Activated CD8-positive, alpha-beta T cell treated with anti-CD3 and anti-CD28 coated beads, Interleukin-2, amount 10 ng/mL, durations not matched to agents 7 days and 5 days (primary cell): ENCODE measurements around the gene SRSF2. TPM values are rescaled to one million over a fixed set of nuclear protein-coding genes. Genes with fewer than 3 reads are reported as not detected.
"Not testable (repeated sequence)": the region's sequence is repeated elsewhere in the genome, so short reads cannot be mapped to it uniquely, and the experiment has no call there.

Experiments used
- ATAC-seq: fragments of 150-1000 bp; cut with Tn5 transposase; one replicate; pipeline ENCODE4 v1.10.0; 2021; ENCODE audit warnings: moderate library complexity
- CTCF ChIA-PET: fragments of 350-600 bp; sonication (Branson Sonifier 250); formaldehyde crosslinking; loops from one replicate; lab custom pipeline; 2021; ENCODE audit warnings: antibody characterized with exemption; lab: Charles Lee
- POLR2A ChIA-PET: fragments of 350-600 bp; sonication (Branson Sonifier 250); formaldehyde crosslinking; loops from one replicate; lab custom pipeline; 2021; ENCODE audit warnings: antibody characterized with exemption; lab: Charles Lee
- DNase-seq: peaks from one replicate; pipeline ENCODE4 v3.0.0-alpha.2; 2020
- H3K27ac Mint-ChIP-seq: one replicate; pipeline ENCODE4 v1.8.0; 2021; ENCODE audit warnings: mild to moderate bottlenecking, mixed read lengths
- H3K27me3 Mint-ChIP-seq: one replicate; pipeline ENCODE4 v1.8.0; 2021; ENCODE audit warnings: low read depth, mixed read lengths
- H3K36me3 Mint-ChIP-seq: one replicate; pipeline ENCODE4 v1.8.0; 2021; ENCODE audit warnings: low read depth, mixed read lengths
- H3K4me1 Mint-ChIP-seq: one replicate; pipeline ENCODE4 v1.8.0; 2021; ENCODE audit warnings: low read depth, mixed read lengths
- H3K4me3 Mint-ChIP-seq: one replicate; pipeline ENCODE4 v1.8.0; 2021; ENCODE audit warnings: mild to moderate bottlenecking, mixed read lengths
- H3K9me3 Mint-ChIP-seq: one replicate; pipeline ENCODE4 v1.8.0; 2022; ENCODE audit warnings: mixed read lengths; ENCODE audit not compliant: insufficient read depth
- total RNA-seq, 2 experiments: library from RNA; stranded (reverse); gene quantifications; one replicate each; pipeline ENCODE4 v1.2.3, GENCODE V29; 2021

Gene SRSF2
- total RNA-seq, 2 experiments from 2014 or later: 420 to 444 TPM

DNA sequence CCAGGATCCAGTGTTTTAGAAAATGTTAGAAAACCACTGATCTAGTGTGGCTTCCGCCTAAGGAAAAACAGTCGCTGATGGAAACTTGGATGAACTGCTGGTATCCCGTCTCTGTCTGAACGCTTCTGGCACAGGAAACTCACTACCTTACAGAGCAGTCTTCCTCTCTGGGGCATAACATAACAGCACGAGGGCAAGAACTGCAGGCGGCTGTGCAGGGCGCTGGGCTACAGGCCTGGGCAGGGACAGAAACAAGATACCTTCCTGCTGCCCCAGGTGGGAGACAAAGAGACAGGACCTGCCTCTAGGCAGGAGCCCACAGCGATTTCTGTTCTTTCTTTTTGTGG is 36.9 kb downstream of the SRSF2 start:
- Mint-ChIP-seq H3K27me3 (no peaks in the 10 kb centered on the region), H3K36me3 (no peaks in the 10 kb centered on the region), H3K9me3 (no peaks in the 10 kb centered on the region), H3K27ac (peak overlapping the region; percentile 72), H3K4me3 (no peak overlapping the region), H3K4me1 (peaks cover 27% of the 10 kb centered on the region)
- ATAC-seq: peak; percentile 18
- ChIA-PET POLR2A (no interaction called here), CTCF (no interaction called here)
- no peak for DNase-seq

DNA sequence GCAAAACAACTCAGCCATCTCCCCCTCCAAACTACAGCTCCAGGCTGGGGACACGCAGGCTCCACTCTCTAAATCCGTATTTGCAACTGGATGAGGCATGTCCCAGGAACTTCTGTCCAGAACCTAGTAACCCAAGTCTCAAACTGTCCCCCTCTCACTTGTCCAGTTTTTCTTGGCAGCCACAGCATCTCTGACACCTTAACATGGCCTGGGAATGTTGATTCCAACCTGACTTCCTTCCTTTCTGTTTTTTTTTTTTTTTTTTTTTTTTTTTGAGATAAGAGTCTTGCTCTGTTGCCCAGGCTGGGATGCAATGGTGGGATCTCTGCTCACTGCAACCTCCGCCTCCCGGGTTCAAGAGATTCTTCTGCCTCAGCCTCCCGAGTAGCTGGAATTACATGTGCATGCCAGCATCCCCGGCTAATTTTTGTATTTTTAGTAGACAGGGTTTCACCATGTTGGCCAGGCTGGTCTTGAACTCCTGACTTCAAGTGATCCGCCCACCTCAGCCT is 38.6 kb downstream of the SRSF2 start:
- H3K27ac Mint-ChIP-seq, H3K27me3 Mint-ChIP-seq, POLR2A ChIA-PET, H3K4me3 Mint-ChIP-seq, H3K36me3 Mint-ChIP-seq, H3K9me3 Mint-ChIP-seq, ATAC-seq, DNase-seq: not testable (repeated sequence)
- CTCF ChIA-PET: interaction anchor here (1.0 to 1.5 kb wide), 2 partner anchors 15 to 17 kb away, joined by 3 read pairs; no protein-coding TSS in a partner anchor
- peaks cover 29% of the 10 kb centered on the region for H3K4me1 Mint-ChIP-seq

DNA sequence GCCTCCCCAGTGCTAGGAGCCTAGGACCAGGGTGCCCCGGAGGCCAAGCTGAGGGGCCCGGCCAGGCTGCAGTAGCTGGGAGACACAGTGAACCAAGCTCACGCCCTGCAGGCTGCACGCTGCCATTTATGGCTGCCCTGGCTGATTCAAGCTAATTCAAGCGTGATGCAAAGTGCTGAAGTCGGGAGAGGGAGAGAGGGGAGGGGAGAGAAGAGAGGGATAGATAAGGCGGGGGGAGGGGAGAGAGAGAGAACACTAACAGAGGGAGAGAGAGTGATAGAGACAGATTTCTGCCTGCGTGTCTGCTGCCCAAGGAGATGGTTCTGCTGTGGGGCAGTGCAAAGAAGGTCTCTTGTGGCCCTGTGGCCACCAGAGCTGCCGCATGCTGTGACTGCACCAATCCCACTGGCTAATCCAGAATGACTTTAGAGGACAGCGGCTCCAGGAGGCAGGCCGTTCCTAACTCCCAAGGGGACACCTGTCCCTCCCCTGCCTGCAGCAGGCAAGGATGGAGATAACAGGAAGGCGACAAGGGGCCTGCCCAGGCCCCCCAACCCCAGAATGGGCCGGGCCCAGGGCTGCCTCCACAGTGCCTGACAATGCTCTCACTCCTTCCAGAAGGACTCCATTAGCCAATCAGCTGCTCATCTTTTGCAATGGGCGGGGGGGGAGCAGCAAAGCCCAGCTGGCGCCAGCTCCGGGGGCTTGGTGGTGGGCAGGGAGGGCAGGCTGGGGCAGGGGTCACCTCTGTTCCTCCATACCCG is 39.2 kb downstream of the SRSF2 start:
- ChIA-PET CTCF (interaction anchor here (1.0 to 1.9 kb wide), 3 partner anchors 15 to 75 kb away, joined by 3 to 6 read pairs (median 3); no protein-coding TSS in a partner anchor), POLR2A (interaction anchor here (1.3 kb wide), 1 partner anchor 19 kb away, joined by 3 read pairs; no protein-coding TSS in a partner anchor)
- no peak overlapping the region for H3K4me3 Mint-ChIP-seq
- H3K27ac Mint-ChIP-seq: no peak overlapping the region
- ATAC-seq (no peak), DNase-seq (no peak)
- H3K27me3 Mint-ChIP-seq: no peaks in the 10 kb centered on the region
- no peaks in the 10 kb centered on the region for H3K36me3 Mint-ChIP-seq
- no peaks in the 10 kb centered on the region for H3K9me3 Mint-ChIP-seq
- H3K4me1 Mint-ChIP-seq: peaks cover 29% of the 10 kb centered on the region

GRCh38 chr17:76696763-76697701 is 40.1 kb downstream of the SRSF2 start:
- H3K27me3 Mint-ChIP-seq: no peaks in the 10 kb centered on the region
- POLR2A ChIA-PET: interaction anchor here (0.7 to 1.3 kb wide), 2 partner anchors 20 to 363 kb away, joined by 3 read pairs; no protein-coding TSS in a partner anchor

DNA sequence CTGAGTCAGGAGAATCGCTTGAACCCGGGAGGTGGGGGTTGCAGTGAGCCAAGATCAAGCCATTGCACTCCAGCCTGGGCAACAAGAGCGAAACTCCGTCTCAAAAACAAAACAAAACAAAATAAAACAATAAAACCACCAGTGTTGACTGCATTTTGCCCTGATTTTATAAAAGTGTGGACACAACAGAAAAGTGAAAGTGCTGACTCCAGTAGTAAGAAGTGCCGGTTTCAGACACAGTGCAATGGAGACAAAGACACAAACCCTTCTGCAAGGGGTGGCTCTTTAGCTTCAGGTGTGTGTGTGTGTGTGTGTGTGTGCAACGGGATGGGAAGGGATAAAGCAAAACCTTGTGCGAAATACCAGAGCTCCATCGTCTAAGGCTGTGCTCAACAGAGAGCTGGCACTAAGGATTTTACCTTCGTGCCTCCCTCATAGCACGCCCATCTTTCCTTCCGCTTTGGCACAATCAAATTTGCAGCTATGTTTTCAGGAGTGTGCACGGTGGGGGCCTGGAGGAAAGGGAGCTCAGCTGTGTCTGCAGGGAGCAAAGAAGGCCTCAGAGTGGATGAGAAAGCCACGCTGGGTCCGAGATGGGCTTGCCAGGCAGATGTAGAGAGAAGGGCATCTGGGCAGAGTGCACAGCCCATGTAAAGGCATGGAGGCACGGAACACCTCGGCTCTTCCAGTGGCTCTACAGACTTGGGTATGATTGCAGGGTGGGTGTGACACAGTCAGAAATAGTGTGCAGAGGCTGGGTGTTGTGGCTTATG is 41.9 kb downstream of the SRSF2 start:
- H3K9me3 Mint-ChIP-seq: no peaks in the 10 kb centered on the region
- no peak overlapping the region for H3K4me3 Mint-ChIP-seq
- H3K36me3 Mint-ChIP-seq: no peaks in the 10 kb centered on the region
- CTCF ChIA-PET: interaction anchor here (0.6 to 3.8 kb wide), 4 partner anchors 14 to 396 kb away, joined by 3 to 22 read pairs (median 4); no protein-coding TSS in a partner anchor
- peaks cover 24% of the 10 kb centered on the region for H3K4me1 Mint-ChIP-seq
- H3K27ac Mint-ChIP-seq: no peak overlapping the region
- H3K27me3 Mint-ChIP-seq: no peaks in the 10 kb centered on the region
- POLR2A ChIA-PET: interaction anchor here (1.0 kb wide), 1 partner anchor 23 kb away, joined by 3 read pairs; no protein-coding TSS in a partner anchor
- no peak for ATAC-seq
- DNase-seq: no peak

More at GRCh38 chr17:76696763-76697701, 40.1 kb downstream of the SRSF2 start:
- ATAC-seq (no peak), DNase-seq (no peak)
- CTCF ChIA-PET: interaction anchor here (1.9 to 3.8 kb wide), 2 partner anchors 15 to 74 kb away, joined by 6 to 22 read pairs; no protein-coding TSS in a partner anchor
- Mint-ChIP-seq H3K27ac (no peak overlapping the region), H3K36me3 (no peaks in the 10 kb centered on the region), H3K4me1 (peaks cover 27% of the 10 kb centered on the region), H3K9me3 (no peaks in the 10 kb centered on the region), H3K4me3 (no peak overlapping the region)

GRCh38 chr17:76691379-76692191 is 45.5 kb downstream of the SRSF2 start:
- Mint-ChIP-seq H3K27ac (no peak overlapping the region), H3K9me3 (no peaks in the 10 kb centered on the region), H3K4me1 (peaks cover 15% of the 10 kb centered on the region), H3K4me3 (no peak overlapping the region), H3K36me3 (no peaks in the 10 kb centered on the region), H3K27me3 (peaks cover 2% of the 10 kb centered on the region)
- DNase-seq (no peak), ATAC-seq (no peak)
- POLR2A ChIA-PET: interaction anchor here (0.5 kb wide), 1 partner anchor 14 kb away, joined by 3 read pairs; no protein-coding TSS in a partner anchor
- CTCF ChIA-PET: interaction anchor here (4.0 kb wide), 1 partner anchor 10 kb away, joined by 23 read pairs; no protein-coding TSS in a partner anchor

GRCh38 chr17:76690596-76691280 is 46.4 kb downstream of the SRSF2 start:
- Mint-ChIP-seq H3K27me3 (peaks cover 2% of the 10 kb centered on the region), H3K36me3 (no peaks in the 10 kb centered on the region), H3K27ac (no peak overlapping the region), H3K4me3 (no peak overlapping the region), H3K4me1 (peaks cover 7% of the 10 kb centered on the region), H3K9me3 (no peaks in the 10 kb centered on the region)
- ChIA-PET CTCF (interaction anchor here (4.0 kb wide), 1 partner anchor 9 kb away, joined by 23 read pairs; no protein-coding TSS in a partner anchor), POLR2A (interaction anchor here (0.5 to 0.9 kb wide), 2 partner anchors 15 to 35 kb away, joined by 3 read pairs; partner anchors contain the start of genes JMJD6 and METTL23)
- ATAC-seq: no peak
- DNase-seq: no peak

GRCh38 chr17:76689859-76690258 is 47.3 kb downstream of the SRSF2 start:
- ATAC-seq (no peak), DNase-seq (no peak)
- H3K27me3 Mint-ChIP-seq: peaks cover 2% of the 10 kb centered on the region
- H3K4me3 Mint-ChIP-seq: no peak overlapping the region
- no peak overlapping the region for H3K27ac Mint-ChIP-seq
- POLR2A ChIA-PET: no interaction called here
- H3K4me1 Mint-ChIP-seq: no peaks in the 10 kb centered on the region
- H3K36me3 Mint-ChIP-seq: no peaks in the 10 kb centered on the region
- CTCF ChIA-PET: interaction anchor here (4.0 kb wide), 1 partner anchor 8 kb away, joined by 23 read pairs; no protein-coding TSS in a partner anchor
- no peaks in the 10 kb centered on the region for H3K9me3 Mint-ChIP-seq

GRCh38 chr17:76688165-76688622 is 48.9 kb downstream of the SRSF2 start:
- H3K4me1 Mint-ChIP-seq: no peaks in the 10 kb centered on the region
- ChIA-PET POLR2A (no interaction called here), CTCF (interaction anchor here (0.6 kb wide), 1 partner anchor 127 kb away, joined by 4 read pairs; no protein-coding TSS in a partner anchor)
- peaks cover 2% of the 10 kb centered on the region for H3K27me3 Mint-ChIP-seq
- DNase-seq: no peak
- H3K27ac Mint-ChIP-seq: no peak overlapping the region
- no peaks in the 10 kb centered on the region for H3K9me3 Mint-ChIP-seq
- no peaks in the 10 kb centered on the region for H3K36me3 Mint-ChIP-seq
- no peak overlapping the region for H3K4me3 Mint-ChIP-seq
- ATAC-seq: no peak
